Measurements from ENCODE around the gene MRPL46.
"Not testable (repeated sequence)": the region's sequence is repeated elsewhere in the genome, so short reads cannot be mapped to it uniquely, and the experiment has no call there.

Gene MRPL46

DNA sequence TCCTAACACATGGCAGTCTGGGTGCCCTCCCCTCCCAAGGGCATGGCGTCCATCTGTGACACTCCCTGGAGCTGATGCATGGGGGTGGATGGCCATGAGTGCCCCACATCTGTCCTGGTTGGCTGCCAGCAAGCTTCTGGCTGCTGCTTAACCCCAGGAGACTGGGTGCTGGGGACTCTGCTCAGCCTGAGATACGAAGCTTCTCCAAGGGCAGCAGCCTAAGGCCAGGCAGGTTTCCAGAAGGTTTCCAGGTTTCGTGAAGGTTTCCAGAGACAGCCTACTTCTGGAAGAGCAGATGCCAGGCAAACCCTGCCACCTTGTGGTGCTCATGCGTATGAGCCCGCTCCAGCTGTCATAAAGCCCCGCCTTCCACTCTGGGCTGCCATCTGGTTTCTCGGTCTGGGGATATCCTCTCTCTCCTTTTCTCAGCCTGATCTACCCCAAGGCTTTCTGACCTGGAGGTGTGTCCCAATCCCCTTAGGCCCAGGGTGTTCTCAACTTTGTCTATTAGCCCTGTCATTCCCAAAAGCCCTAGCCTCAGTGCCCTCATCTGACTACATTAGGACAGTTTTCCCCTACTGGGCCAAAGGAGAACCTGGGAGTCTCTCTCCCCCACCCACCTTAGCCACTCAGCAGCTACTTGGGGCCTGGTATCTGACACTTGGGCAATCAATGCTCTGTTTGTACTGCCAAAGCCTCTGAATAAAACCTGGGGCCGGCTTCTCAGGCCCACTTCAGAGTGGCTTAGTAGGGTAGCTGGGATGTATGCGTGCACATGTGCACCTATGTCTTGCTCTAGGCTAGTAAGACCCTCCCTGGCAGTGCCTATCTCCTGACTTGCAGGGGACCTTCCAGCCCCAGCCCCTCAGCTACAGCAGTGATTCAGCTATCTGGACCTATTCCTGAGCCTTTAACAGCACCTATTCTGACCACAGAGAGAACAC is 12.0 kb downstream of the MRPL46 start:
- DNase-seq (ENCODE audit: insufficient read length) (no peak), FAIRE-seq (no peak)
- TF ChIP-seq POLR2A (IDR thresholded peaks at IDR 0.05; ENCODE audit: low read depth, low read length) (no peak), TAF1 (IDR thresholded peaks at IDR 0.05; ENCODE audit: borderline replicate concordance, low read depth, low read length) (no peak), POLR2AphosphoS5 (IDR thresholded peaks at IDR 0.05; ENCODE audit: low read depth, low read length) (no peak)

DNA sequence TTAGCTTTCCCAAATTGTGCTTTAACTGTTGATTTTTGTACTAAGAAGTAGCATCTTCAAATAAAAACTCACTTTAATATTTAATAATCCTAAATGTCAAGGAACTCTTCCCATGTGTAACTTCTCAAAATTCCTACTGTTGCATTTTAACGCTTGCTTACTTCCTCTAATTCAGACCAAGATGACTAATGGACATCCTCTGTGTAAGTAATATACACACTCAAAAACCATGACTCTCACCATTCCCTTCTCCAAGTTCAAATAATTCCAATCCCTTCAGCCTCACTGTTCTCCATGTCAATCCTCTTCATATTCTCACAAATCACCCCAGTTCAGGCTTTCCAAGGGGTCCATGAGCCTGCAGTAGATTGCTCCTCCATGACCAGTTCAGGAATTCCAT is 13.0 kb downstream of the MRPL46 start:
- TF ChIP-seq TAF1 (IDR thresholded peaks at IDR 0.05; ENCODE audit: borderline replicate concordance, low read depth, low read length) (no peak), POLR2AphosphoS5 (IDR thresholded peaks at IDR 0.05; ENCODE audit: low read depth, low read length) (no peak), POLR2A (IDR thresholded peaks at IDR 0.05; ENCODE audit: low read depth, low read length) (no peak)
- DNase-seq (ENCODE audit: insufficient read length), result no peak
- no peak for FAIRE-seq

DNA sequence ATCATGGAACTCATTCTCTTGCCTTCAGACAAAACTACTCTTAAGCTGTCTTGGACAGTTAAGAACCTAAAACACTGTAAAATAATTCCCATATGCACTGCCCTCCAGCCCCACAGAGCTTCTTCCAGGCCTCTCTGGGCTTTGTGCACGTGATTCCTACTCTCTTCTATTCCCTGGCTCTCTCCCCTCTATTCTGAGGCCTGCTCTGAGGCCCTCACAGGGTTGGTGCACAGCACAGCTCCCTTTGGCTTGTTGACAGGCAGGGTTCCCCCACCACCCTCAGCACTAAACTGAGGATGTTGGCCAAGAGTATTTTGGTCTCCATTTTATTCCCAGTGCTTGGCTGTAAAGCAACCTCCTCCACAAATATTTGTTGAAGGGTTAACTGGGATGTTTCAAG is 13.5 kb downstream of the MRPL46 start:
- FAIRE-seq (no peak), DNase-seq (ENCODE audit: insufficient read length) (no peak)
- TF ChIP-seq POLR2A (IDR thresholded peaks at IDR 0.05; ENCODE audit: low read depth, low read length) (no peak), TAF1 (IDR thresholded peaks at IDR 0.05; ENCODE audit: borderline replicate concordance, low read depth, low read length) (no peak), POLR2AphosphoS5 (IDR thresholded peaks at IDR 0.05; ENCODE audit: low read depth, low read length) (no peak)

DNA sequence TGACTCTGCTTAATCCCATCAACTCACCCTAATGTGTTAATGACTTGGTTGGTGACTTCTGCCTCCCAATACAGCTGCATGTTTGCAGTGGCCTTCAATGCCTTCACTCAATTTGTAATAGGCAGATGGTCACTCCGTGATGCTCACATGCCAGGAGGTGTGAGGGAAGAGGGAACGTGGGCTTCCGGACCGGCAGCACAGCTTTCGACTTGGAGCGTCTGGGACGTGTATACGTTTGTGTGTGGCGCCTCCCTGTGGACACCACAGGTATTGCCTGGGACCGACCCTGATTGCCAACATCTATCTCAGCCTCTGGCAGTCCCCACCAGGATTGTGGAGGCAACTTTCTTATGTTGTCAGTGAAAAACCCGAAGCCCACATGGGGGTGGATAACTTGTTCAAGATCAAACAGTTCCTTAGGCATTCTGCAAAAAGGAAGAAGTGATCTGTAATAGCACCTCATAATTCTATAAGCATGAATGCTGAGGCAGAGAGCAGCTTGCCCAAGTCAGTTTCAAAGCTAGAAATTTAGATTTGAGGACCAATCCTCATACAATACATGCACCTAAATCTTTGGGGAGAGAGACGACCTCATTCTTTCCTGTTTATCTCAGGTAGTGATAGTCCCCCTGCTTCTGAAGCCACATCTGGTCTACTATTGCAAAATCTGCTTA is 16.9 kb downstream of the MRPL46 start:
- TF ChIP-seq TAF1 (IDR thresholded peaks at IDR 0.05; ENCODE audit: borderline replicate concordance, low read depth, low read length), result no peak
- DNase-seq (ENCODE audit: insufficient read length) (peak; percentile 49), FAIRE-seq (no peak)

DNA sequence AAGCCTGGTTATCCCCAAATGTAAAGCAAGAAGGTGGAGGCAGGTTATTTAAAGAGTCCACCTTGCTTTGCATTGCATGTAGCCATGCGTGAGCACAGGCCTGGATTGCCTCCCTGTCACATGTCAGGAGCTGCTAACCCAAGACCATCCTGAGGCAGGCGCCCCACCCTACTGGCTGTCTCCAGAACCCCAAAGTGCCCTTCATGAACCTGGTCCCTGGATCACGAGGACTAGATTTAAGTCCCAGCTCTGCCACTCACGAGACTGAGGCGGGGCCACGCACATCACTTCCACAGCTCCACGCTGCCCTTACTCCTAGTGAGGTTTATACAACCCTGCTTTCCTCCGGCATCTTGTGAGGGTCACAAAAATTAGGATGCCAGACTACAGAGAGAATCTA is 17.6 kb downstream of the MRPL46 start:
- no peak for DNase-seq (ENCODE audit: insufficient read length)
- FAIRE-seq, result no peak
- no peak for TF ChIP-seq TAF1 (IDR thresholded peaks at IDR 0.05; ENCODE audit: borderline replicate concordance, low read depth, low read length)
- no peak for TF ChIP-seq POLR2A (IDR thresholded peaks at IDR 0.05; ENCODE audit: low read depth, low read length)
- no peak for TF ChIP-seq POLR2AphosphoS5 (IDR thresholded peaks at IDR 0.05; ENCODE audit: low read depth, low read length)

DNA sequence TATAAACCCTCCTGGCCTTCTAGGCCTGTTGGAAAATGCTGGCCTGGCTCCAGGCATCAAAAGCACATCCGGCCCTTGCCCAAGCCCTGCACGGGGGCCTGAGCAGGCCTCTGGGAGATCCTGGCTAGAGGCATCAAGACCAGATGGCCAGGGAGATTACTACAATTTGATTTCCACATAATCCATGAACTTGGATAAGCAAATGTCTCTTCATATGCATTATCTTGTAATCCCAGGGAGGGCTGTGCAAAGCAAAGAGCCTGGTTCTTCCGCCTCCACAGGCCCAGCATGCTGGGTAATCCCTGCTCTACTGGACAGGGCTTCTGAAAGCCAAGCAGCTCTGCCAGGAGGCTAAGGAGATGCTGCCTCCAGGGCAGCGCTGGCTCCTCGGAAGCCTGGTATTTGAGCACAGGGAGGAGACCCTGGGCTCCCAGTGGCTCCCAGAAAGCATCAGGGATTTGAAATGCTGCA is 18.2 kb downstream of the MRPL46 start:
- DNase-seq (ENCODE audit: insufficient read length) (no peak), FAIRE-seq (no peak)
- TF ChIP-seq TAF1 (IDR thresholded peaks at IDR 0.05; ENCODE audit: borderline replicate concordance, low read depth, low read length), result no peak
- no peak for TF ChIP-seq POLR2AphosphoS5 (IDR thresholded peaks at IDR 0.05; ENCODE audit: low read depth, low read length)
- no peak for TF ChIP-seq POLR2A (IDR thresholded peaks at IDR 0.05; ENCODE audit: low read depth, low read length)

DNA sequence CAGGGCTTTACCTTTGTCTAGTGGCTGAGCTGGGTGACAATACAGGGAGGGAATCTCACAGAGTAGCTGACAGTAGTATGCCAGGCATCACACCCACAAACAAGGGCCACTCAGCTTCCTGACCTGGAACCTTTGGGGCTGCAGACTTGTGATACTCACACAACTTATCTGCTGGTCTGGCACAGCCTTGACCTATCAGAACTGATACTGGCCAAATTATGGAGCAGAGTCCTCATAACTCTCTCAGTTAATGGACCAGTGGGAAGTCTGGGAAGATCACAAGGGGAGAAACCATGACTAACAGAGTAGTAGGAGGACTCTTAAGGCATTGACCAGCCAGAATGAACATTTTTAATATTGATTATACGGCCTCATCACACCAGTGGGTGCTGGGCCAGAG is 19.4 kb downstream of the MRPL46 start:
- TF ChIP-seq TAF1 (IDR thresholded peaks at IDR 0.05; ENCODE audit: borderline replicate concordance, low read depth, low read length) (no peak), POLR2AphosphoS5 (IDR thresholded peaks at IDR 0.05; ENCODE audit: low read depth, low read length) (no peak), POLR2A (IDR thresholded peaks at IDR 0.05; ENCODE audit: low read depth, low read length) (no peak)
- FAIRE-seq, result no peak
- DNase-seq (ENCODE audit: insufficient read length), result no peak

DNA sequence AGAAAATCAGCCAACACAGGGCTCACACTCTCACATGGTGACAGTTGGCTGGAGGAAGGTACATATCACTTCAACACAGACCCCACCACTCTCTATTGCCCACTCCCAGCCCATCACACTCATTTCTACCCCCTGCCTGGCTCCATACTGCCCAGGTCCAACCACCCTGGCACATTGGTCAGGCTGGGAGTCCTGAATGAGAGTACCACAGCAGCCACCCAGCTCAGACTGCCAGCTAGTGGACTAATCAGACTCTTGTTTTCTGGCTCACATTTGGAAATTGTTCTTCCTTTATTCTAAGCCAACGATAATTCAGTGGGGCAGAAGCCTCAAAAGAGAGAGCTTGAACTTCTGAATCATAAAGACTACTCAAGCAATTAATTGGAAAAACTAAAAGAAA is 20.0 kb downstream of the MRPL46 start:
- no peak for DNase-seq (ENCODE audit: insufficient read length)
- FAIRE-seq, result no peak
- TF ChIP-seq POLR2AphosphoS5 (IDR thresholded peaks at IDR 0.05; ENCODE audit: low read depth, low read length) (no peak), TAF1 (IDR thresholded peaks at IDR 0.05; ENCODE audit: borderline replicate concordance, low read depth, low read length) (no peak), POLR2A (IDR thresholded peaks at IDR 0.05; ENCODE audit: low read depth, low read length) (no peak)

DNA sequence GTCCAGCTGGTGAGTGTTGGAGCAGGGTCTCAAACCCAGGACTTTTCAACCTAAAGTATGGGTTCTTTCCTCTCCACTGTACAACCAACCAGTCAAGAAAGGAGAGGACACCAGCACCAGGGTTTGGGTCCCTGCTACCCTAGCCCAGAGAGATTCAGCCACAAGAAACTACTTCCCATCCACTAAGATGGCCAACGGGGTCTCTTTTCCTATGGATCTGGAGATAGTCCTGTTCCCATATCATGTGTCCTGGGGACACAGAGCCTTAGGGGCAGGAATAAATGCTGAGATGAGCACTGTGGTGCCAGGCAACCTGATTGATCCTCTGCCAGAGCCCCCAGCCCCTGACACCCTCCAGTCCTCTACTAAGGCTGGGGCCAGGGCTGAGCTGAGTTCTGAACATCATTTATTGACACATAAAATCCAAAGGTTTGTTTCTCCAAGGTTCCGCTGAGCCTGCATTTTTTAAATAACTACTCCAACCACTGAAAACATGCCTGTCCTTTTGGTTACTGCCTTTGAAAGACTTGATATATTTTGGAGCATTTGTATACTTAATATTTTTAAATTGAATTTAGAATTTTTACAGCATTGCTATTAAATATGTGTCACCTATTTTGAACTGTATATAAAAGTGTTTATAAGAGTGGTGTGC is 26.0 kb downstream of the MRPL46 start:
- no peak for TF ChIP-seq POLR2AphosphoS5 (IDR thresholded peaks at IDR 0.05; ENCODE audit: low read depth, low read length)
- TF ChIP-seq TAF1 (IDR thresholded peaks at IDR 0.05; ENCODE audit: borderline replicate concordance, low read depth, low read length), result no peak
- TF ChIP-seq POLR2A (IDR thresholded peaks at IDR 0.05; ENCODE audit: low read depth, low read length), result no peak
- DNase-seq (ENCODE audit: insufficient read length) (no peak), FAIRE-seq (no peak)

DNA sequence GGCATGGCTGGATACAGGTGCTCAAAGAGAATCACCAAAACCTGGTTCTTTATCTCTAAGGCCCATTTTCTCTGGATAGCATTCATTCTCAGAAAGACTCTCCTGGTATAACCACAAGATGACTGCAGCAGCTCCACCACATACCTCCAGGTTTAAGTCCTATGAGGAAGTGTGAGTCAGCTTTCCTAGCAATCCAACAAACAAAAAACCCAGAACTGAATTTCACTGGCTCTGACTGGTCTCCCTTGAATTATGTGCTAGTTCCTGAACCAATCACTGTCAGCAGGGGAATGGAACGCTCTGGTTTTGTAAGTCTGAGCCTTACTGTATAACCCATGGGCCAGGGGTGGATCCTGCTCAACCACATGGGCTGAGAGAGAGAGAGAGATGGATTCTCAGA is 27.2 kb downstream of the MRPL46 start:
- no peak for TF ChIP-seq TAF1 (IDR thresholded peaks at IDR 0.05; ENCODE audit: borderline replicate concordance, low read depth, low read length)
- FAIRE-seq, result no peak
- no peak for DNase-seq (ENCODE audit: insufficient read length)

DNA sequence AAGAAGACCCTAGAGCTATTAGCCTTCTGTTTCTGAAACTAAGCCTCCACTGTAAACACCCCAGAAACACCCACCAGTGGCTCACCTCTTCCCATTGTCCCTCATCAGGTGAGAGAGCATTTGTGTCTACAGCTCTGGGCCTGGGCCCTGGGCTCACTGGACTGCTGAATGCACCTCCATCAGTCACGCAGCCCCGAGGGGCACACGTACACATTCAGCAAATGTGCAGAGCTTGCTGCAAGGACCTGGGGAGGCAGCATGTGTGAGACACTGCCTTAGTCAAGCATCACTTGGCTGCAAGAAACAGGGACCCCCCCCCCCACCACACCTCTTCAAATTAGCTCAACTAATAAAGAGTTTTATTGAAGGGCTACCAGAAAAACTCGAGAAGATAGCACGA is 29.0 kb downstream of the MRPL46 start:
- FAIRE-seq (no peak), DNase-seq (ENCODE audit: insufficient read length) (no peak)
- TF ChIP-seq POLR2A (IDR thresholded peaks at IDR 0.05; ENCODE audit: low read depth, low read length) (no peak), POLR2AphosphoS5 (IDR thresholded peaks at IDR 0.05; ENCODE audit: low read depth, low read length) (no peak), TAF1 (IDR thresholded peaks at IDR 0.05; ENCODE audit: borderline replicate concordance, low read depth, low read length) (no peak)

DNA sequence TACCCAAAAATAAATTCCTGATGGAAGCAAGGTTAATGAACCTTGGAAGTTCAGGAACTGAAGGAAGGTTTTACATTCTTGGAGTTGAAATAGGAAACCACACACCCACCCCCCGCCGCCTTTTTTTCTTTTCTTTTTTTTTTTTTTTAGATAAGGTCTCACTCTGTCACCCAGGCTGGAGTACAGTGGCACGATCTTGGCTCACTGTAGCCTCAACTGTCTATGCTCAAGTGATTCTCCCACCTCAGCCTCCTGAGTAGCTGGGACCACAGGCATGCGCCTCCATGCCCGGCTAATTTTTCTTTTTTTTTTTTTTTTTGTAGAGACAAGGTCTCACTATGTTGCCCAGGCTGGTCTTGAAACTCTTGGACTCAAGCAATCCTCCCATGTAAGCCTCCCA is 33.1 kb downstream of the MRPL46 start:
- not testable (repeated sequence) for FAIRE-seq; DNase-seq (ENCODE audit: insufficient read length)
